Trophoblast cell (in vitro differentiated cells and primary cell): ENCODE data around the gene PATZ1.

Experiments
- DNase-seq, 2 donors: peaks; one replicate each; pipeline ENCODE4 v3.0.0-alpha.2; 2016
- H2AFZ ChIP-seq: 2 replicates; pipeline ENCODE4 v1.6.1; 2013; ENCODE audit warnings: low read length, moderate library complexity, mild to moderate bottlenecking; ENCODE audit not compliant: insufficient read depth, poor library complexity
- H2AK5ac ChIP-seq: 2 replicates; pipeline ENCODE4 v1.6.1; 2013; ENCODE audit warnings: mild to moderate bottlenecking, low read length
- H2BK120ac ChIP-seq: 2 replicates; pipeline ENCODE4 v1.6.1; 2013; ENCODE audit warnings: low read length, mild to moderate bottlenecking, moderate library complexity; ENCODE audit not compliant: insufficient read depth, poor library complexity
- H2BK12ac ChIP-seq: 2 replicates; pipeline ENCODE4 v1.6.1; 2013; ENCODE audit warnings: mild to moderate bottlenecking, low read length, moderate library complexity
- H2BK5ac ChIP-seq: 2 replicates; pipeline ENCODE4 v1.6.1; 2013; ENCODE audit warnings: low read length, low read depth, moderate library complexity, mild to moderate bottlenecking; ENCODE audit not compliant: poor library complexity
- H3K14ac ChIP-seq: 2 replicates; pipeline ENCODE4 v1.6.1; 2013; ENCODE audit warnings: mild to moderate bottlenecking, low read length
- H3K18ac ChIP-seq: 2 replicates; pipeline ENCODE4 v1.6.1; 2013; ENCODE audit warnings: mild to moderate bottlenecking, low read length
- H3K23ac ChIP-seq: 2 replicates; pipeline ENCODE4 v1.6.1; 2013; ENCODE audit warnings: low read length
- H3K27ac ChIP-seq: 2 replicates; pipeline ENCODE4 v1.5.1; 2013; ENCODE audit warnings: low read depth, mild to moderate bottlenecking, inconsistent platforms, low read length, moderate library complexity
- H3K27me3 ChIP-seq: 2 replicates; pipeline ENCODE4 v1.6.1; 2013; ENCODE audit warnings: inconsistent platforms, mild to moderate bottlenecking, low read length, moderate library complexity; ENCODE audit not compliant: insufficient read depth
- H3K36me3 ChIP-seq, 2 experiments: 1 replicate in 1 of 2; 2 replicates in 1 of 2; pipeline ENCODE4 v1.6.1; 2013; ENCODE audit warnings: low read length in 2 of 2, mild to moderate bottlenecking in 2 of 2, moderate library complexity in 1 of 2; ENCODE audit not compliant: insufficient read depth in 2 of 2, control insufficient read depth in 1 of 2
- H3K4ac ChIP-seq: 2 replicates; pipeline ENCODE4 v1.6.1; 2013; ENCODE audit warnings: low read depth, mild to moderate bottlenecking, low read length, moderate library complexity
- H3K4me1 ChIP-seq, 2 experiments: 1 replicate in 1 of 2; 2 replicates in 1 of 2; pipeline ENCODE4 v1.6.1; 2013; ENCODE audit warnings: low read length in 2 of 2, mild to moderate bottlenecking in 2 of 2, moderate library complexity in 1 of 2; ENCODE audit not compliant: insufficient read depth in 2 of 2, control insufficient read depth in 1 of 2
- H3K4me2 ChIP-seq: 2 replicates; pipeline ENCODE4 v1.6.1; 2013; ENCODE audit warnings: inconsistent platforms, mild to moderate bottlenecking, low read length, moderate library complexity
- H3K4me3 ChIP-seq: 2 replicates; pipeline ENCODE4 v1.5.1; 2013; ENCODE audit warnings: mild to moderate bottlenecking, low read depth, low read length, inconsistent platforms
- H3K79me1 ChIP-seq: one replicate; pipeline ENCODE4 v1.6.1; 2013; ENCODE audit warnings: low read length
- H3K79me2 ChIP-seq: 2 replicates; pipeline ENCODE4 v1.6.1; 2013; ENCODE audit warnings: low read length, mild to moderate bottlenecking; ENCODE audit not compliant: control insufficient read depth, insufficient read depth, poor library complexity
- H3K9ac ChIP-seq: 2 replicates; pipeline ENCODE4 v1.6.1; 2013; ENCODE audit warnings: mild to moderate bottlenecking, low read length
- H3K9me3 ChIP-seq: 2 replicates; pipeline ENCODE4 v1.6.1; 2013; ENCODE audit warnings: low read depth, mild to moderate bottlenecking, control low read depth, inconsistent platforms, low read length; ENCODE audit not compliant: insufficient read depth
- H4K12ac ChIP-seq: 2 replicates; pipeline ENCODE4 v1.6.1; 2013; ENCODE audit warnings: low read depth, mild to moderate bottlenecking, low read length, moderate library complexity
- H4K8ac ChIP-seq: 2 replicates; pipeline ENCODE4 v1.6.1; 2013; ENCODE audit warnings: low read depth, mild to moderate bottlenecking, low read length, moderate library complexity
- H4K91ac ChIP-seq: one replicate; pipeline ENCODE4 v1.6.1; 2013; ENCODE audit warnings: low read depth, mild to moderate bottlenecking, low read length, moderate library complexity
- WGBS: extraction: QIAGEN DNeasy Blood & Tissue Kit; methylation state at CpG from one replicate; pipeline ENCODE4 v1.1.7; 2013; ENCODE audit warnings: missing lambda C conversion rate; ENCODE audit not compliant: insufficient read length, insufficient coverage; ENCODE audit errors: extremely low coverage; 5-methylcytosine and 5-hydroxymethylcytosine counted together

PATZ1 gene

DNA sequence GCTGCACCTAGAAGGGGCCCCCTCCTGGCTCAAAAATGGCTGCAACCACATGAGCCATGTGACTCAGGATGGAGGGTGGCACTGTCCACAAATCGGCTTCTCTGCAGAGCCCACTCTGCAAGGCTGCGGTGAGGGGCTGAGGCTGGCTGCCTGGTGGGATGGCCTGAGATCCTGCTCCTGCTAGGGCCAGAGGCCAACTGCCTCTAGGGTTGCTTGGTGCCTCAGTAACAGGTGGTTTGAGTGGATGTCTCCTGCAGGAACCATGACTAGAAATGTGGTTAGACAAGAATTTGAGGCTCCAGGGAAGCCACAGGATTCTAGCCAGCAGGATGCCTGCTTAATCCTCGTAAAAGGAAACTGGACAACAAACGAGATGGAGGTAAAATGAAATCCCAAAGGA lies 17.1 kb downstream of the PATZ1 start:
- DNase-seq, result peak; percentile 41 to 60
- Histone ChIP-seq H3K27ac (peak overlapping the region; percentile 7), H3K27me3 (no peaks in the 10 kb centered on the region), H3K79me2 (no peaks in the 10 kb centered on the region), H2BK120ac (no peak overlapping the region), H3K36me3 (peaks cover 53 to 70% of the 10 kb centered on the region in 2 experiments), H2BK12ac (no peak overlapping the region), H3K79me1 (no peaks in the 10 kb centered on the region), H3K14ac (no peak overlapping the region), H3K4me1 (peaks cover 14 to 20% of the 10 kb centered on the region in 2 experiments), H3K4ac (no peak overlapping the region), H3K4me3 (no peak overlapping the region), H2AK5ac (no peak overlapping the region), H3K9ac (no peak overlapping the region), H3K18ac (no peak overlapping the region), H4K12ac (no peak overlapping the region), H3K9me3 (peaks cover 2% of the 10 kb centered on the region), H2BK5ac (no peak overlapping the region), H2AFZ (no peak overlapping the region), H4K91ac (no peak overlapping the region), H4K8ac (no peak overlapping the region), H3K4me2 (no peak overlapping the region), H3K23ac (no peak overlapping the region)
- WGBS, result no CpG with 5 or more reads among the region's 4 CpGs

DNA sequence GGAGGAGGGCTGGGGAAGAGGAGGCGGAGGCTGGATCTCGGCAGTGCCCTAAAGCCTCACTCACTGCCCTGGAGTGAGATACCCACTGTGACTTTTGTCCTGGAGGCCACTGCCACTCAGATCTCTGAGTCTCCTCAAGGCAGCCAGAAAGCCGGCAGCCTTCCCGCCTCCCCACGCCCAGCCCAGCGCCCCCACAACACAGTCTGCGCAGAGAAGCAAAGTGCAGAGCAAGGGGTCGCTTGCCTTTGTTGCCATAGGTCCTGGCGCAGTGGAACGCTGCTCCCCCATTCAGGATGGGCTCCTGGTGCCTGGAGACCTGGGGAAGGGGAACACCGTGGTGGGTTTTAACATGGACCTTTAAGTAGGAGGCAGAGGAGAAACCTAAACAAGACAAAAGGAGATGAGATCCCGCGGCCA lies 17.6 kb downstream of the PATZ1 start:
- Histone ChIP-seq H3K9me3 (peaks cover 2% of the 10 kb centered on the region), H2BK5ac (no peak overlapping the region), H2AK5ac (no peak overlapping the region), H2BK12ac (no peak overlapping the region), H3K4ac (no peak overlapping the region), H3K27ac (peak overlapping the region; percentile 7), H3K79me2 (no peaks in the 10 kb centered on the region), H3K27me3 (no peaks in the 10 kb centered on the region), H3K14ac (peak overlapping the region; percentile 14), H2BK120ac (no peak overlapping the region), H3K4me1 (peaks cover 14 to 20% of the 10 kb centered on the region in 2 experiments), H3K4me3 (no peak overlapping the region), H4K8ac (peak overlapping the region; percentile 5), H3K9ac (no peak overlapping the region), H3K79me1 (no peaks in the 10 kb centered on the region), H3K4me2 (no peak overlapping the region), H4K91ac (no peak overlapping the region), H3K18ac (peak overlapping the region; percentile 27), H2AFZ (no peak overlapping the region), H4K12ac (no peak overlapping the region), H3K23ac (no peak overlapping the region), H3K36me3 (peaks cover 52 to 68% of the 10 kb centered on the region in 2 experiments)
- no peak for DNase-seq
- WGBS, result no CpG with 5 or more reads among the region's 13 CpGs

DNA sequence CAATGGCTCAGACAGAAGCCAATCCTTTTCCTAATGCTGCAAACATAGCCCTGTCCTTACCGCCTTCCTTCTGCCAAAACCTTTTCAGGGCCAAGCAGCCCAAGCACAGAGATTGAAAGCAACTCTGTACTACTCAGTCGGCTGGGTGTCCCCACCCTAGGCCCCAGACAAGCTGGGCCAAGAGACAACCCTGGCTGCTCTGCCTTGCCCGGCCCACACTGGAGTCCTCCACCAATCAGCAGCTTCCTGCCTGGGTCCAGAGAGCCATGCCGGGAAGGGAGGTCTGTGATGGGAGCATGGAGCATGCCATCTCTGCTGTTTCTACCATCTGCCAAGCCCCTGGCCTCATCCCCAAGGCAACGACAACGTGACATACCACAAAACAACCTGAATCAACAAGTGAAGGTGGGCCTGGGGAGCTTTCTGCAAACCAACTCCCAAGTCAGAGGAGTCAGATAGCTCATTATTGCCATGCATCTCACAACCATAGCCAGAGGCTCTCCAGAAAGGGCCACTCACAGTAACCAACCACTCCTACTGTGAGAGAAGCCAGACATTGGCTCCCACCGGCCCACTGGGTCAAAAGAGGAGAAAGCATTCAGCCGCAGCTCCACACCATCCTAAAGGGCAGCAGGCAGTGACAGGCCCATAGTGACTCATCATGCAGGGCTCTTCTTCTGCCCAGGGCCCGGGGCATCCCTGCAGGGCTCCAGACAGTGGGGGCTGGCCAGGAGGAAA lies 18.2 kb downstream of the PATZ1 start:
- H3K4me3 ChIP-seq, result no peak overlapping the region
- no peak overlapping the region for H3K14ac ChIP-seq
- H4K8ac ChIP-seq, result no peak overlapping the region
- no peak overlapping the region for H3K23ac ChIP-seq
- no peak overlapping the region for H2AK5ac ChIP-seq
- no peak overlapping the region for H3K4me2 ChIP-seq
- H3K36me3 ChIP-seq, result peaks cover 52 to 63% of the 10 kb centered on the region in 2 experiments
- H3K9me3 ChIP-seq, result peaks cover 2% of the 10 kb centered on the region
- H2BK5ac ChIP-seq, result no peak overlapping the region
- peaks cover 14 to 20% of the 10 kb centered on the region in 2 experiments for H3K4me1 ChIP-seq
- no peaks in the 10 kb centered on the region for H3K79me2 ChIP-seq
- H4K12ac ChIP-seq, result no peak overlapping the region
- peak overlapping the region; percentile 13 for H3K18ac ChIP-seq
- no peak overlapping the region for H2AFZ ChIP-seq
- H3K27me3 ChIP-seq, result no peaks in the 10 kb centered on the region
- peak; percentile 59 to 73 for DNase-seq
- no peak overlapping the region for H3K9ac ChIP-seq
- no peak overlapping the region for H4K91ac ChIP-seq
- WGBS, result no CpG with 5 or more reads among the region's 9 CpGs
- H3K27ac ChIP-seq, result peak overlapping the region; percentile 30
- no peak overlapping the region for H2BK120ac ChIP-seq
- no peak overlapping the region for H2BK12ac ChIP-seq
- no peak overlapping the region for H3K4ac ChIP-seq
- H3K79me1 ChIP-seq, result no peaks in the 10 kb centered on the region

DNA sequence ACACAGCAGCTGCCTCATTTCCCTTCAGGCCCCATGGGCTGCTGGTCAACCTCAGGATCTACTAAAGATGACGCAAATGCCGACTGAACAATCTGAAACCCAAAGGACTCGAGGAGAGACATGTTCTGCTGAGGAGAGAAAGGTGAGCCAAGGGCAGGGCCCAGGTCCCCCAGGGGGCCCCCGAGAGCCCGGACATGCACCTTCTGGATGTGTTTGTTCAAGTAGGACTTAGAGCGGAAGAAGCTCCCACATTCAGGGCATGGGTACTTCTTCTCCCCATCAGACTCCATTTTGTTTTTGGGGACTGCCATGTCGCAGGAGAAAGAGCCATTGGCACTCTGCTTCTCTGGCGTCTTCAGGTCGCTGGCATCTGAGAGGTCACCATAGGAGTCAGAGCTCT lies 19.3 kb downstream of the PATZ1 start:
- H3K79me1 ChIP-seq, result no peaks in the 10 kb centered on the region
- H3K23ac ChIP-seq, result no peak overlapping the region
- WGBS, result no CpG with 5 or more reads among the region's 9 CpGs
- no peak overlapping the region for H3K4ac ChIP-seq
- no peaks in the 10 kb centered on the region for H3K27me3 ChIP-seq
- no peak overlapping the region for H3K14ac ChIP-seq
- H3K4me1 ChIP-seq, result peaks cover 14 to 20% of the 10 kb centered on the region in 2 experiments
- H3K4me3 ChIP-seq, result no peak overlapping the region
- H3K79me2 ChIP-seq, result no peaks in the 10 kb centered on the region
- no peak overlapping the region for H3K27ac ChIP-seq
- no peak overlapping the region for H4K91ac ChIP-seq
- H3K4me2 ChIP-seq, result no peak overlapping the region
- H2AK5ac ChIP-seq, result no peak overlapping the region
- no peaks in the 10 kb centered on the region for H3K9me3 ChIP-seq
- no peak overlapping the region for H4K8ac ChIP-seq
- no peak overlapping the region for H2BK5ac ChIP-seq
- H2BK12ac ChIP-seq, result no peak overlapping the region
- H3K9ac ChIP-seq, result no peak overlapping the region
- peaks cover 44 to 54% of the 10 kb centered on the region in 2 experiments for H3K36me3 ChIP-seq
- H4K12ac ChIP-seq, result no peak overlapping the region
- no peak overlapping the region for H2BK120ac ChIP-seq
- H2AFZ ChIP-seq, result no peak overlapping the region
- DNase-seq, result no peak
- H3K18ac ChIP-seq, result no peak overlapping the region
